NCI-H345 treated with DMSO at 0.1 percent for 48 hours (cell line): Measurements from ENCODE around the gene MOCS1.

ENCODE experiments used
- DNase-seq: peaks from one replicate; lab custom pipeline; 2025; ENCODE audit not compliant: unreplicated experiment; lab: John Stamatoyannopoulos, UW

The MOCS1 gene

DNA sequence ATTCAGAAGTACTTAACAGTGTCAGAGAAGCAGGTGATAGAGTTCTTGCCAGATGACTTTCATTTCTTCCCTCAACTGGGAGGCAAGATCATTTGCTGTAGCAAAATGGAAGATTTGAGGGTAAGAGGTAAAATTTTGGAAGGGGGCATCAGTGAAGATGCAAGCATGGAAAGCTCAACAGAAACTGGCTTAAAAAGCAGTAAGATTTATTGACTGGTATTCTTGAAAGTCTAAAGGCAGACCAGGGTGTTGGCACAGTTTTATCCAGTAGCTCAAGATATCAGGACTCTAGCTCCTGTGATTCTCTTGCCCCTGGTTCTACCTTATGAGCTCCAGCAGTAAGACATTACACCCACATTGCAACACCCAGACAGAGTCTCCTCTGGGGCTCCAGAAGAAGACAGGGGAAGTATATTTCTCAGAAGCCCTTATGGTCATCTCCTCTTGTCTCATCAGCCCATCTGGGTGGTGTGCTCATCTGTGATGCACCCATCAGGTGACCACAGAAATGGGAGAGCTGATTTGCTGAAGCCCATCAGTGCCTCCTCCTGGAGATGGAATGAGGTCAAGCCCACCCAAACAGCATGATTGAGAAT lies 16.0 kb upstream of the MOCS1 start:
- DNase-seq, result no peak

- no peak for DNase-seq
Measured at GRCh38 chr6:39948199-39948791, 14.0 kb upstream of the MOCS1 start.

GRCh38 chr6:39947611-39948068 lies 13.4 kb upstream of the MOCS1 start:
- DNase-seq, result no peak

- DNase-seq, result no peak
Measured at GRCh38 chr6:39945626-39946025, 11.4 kb upstream of the MOCS1 start.

GRCh38 chr6:39942903-39943580 lies 8.8 kb upstream of the MOCS1 start:
- no peak for DNase-seq

DNA sequence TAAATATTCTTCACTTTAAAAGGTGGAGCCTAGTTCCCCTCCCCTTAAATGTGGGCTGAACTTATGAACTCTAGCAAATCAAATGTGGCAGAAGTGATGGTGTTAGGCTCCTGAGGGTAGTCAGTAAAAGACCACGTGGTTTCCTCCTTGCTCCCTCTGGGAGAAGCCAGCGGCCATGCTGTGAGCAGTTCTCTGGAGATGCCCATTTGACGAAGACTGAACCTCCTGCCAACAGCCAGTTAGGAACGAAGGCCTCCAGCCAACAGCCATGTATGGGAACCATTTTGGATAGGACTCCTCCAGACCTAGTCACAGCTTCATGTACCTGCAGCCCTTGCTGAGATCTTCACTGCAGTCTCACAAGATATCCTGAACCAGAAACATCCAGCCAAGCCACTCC lies 7.6 kb upstream of the MOCS1 start:
- DNase-seq, result no peak

DNA sequence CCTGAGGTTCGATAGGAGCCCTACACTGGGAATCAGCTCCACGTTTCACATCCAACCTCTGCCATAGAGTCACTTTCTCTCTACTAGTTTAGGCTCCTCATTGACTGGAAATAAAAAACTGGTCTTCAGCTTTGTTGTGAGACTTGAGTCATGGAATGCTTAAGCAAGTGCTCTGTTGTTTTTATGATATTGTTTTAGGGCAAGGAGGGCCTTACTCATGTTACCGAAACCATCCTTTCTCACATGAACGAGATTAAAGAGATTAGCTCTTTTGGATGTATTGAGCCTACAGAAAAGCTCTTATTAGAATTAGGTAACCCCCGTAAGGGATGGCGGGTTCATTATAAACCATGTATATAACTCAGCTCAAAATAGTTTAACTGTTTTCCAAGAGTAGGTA lies 6.9 kb upstream of the MOCS1 start:
- DNase-seq, result no peak

- DNase-seq, result no peak
Measured at GRCh38 chr6:39938773-39939654, 4.8 kb upstream of the MOCS1 start.

- no peak for DNase-seq
Measured at GRCh38 chr6:39937686-39938333, 3.5 kb upstream of the MOCS1 start.

DNA sequence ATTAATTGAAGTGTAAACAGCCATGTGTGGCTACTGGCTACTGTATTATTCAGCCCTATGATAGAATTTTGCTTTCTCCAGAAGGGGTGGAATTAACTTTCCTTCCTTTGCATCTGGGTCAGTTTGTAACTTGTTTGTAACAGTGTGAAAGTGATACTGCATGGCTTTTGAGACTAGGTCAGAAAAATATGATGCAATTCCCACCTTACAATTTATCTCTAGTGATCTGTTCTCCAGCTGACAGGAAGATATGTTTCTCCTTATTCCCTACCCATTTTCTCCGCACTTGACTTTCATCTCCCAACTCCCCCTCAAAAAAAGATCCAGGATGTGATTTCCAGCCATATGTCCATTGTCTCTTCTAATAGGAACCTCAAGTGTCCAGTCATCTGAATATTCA lies 2.6 kb upstream of the MOCS1 start:
- no peak for DNase-seq

DNA sequence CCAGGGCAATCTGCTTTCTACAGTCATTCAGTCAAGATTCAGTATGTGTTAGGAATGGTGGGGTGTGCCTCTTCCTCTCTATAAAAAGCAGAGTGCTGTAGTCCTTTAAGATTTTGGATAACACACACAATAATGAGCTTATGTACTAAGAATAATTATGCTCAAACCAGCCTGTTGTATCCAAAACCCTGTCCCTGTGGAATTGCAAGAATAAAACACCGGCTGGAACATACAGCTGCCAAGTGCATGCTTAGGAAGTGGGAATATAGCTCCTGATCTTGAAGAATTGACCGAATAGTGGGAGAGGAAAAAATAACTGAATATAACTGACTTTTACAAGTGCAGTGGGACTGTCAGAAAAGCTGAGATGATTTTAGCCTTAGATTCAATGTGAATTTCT lies 979 bp upstream of the MOCS1 start:
- no peak for DNase-seq

- no peak for DNase-seq
Measured at GRCh38 chr6:39933669-39934130, 562 bp downstream of the MOCS1 start.

- DNase-seq, result no peak
Measured at GRCh38 chr6:39932386-39932910, 1.8 kb downstream of the MOCS1 start.

DNA sequence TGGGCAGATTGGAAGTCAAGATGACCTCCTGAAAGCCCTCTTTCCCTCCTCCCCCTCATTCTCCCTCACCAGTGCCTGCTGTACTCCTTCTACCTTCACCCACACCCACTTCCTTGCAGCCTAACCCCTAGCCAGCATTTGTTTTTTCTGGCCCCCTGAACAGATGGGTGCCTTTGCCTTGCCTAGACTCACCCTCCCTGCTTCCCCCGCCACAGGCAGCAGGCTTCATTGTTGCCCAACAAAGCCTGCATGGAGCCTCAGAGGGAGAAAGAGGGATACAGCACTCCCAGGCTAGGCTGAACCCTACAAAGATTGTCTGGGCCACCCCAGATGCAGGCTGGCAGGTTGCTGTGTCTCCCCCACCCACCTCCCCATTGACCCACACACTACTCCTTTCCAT lies 2.7 kb downstream of the MOCS1 start:
- DNase-seq, result no peak

- no peak for DNase-seq
Measured at GRCh38 chr6:39930540-39930939, 3.7 kb downstream of the MOCS1 start.

DNA sequence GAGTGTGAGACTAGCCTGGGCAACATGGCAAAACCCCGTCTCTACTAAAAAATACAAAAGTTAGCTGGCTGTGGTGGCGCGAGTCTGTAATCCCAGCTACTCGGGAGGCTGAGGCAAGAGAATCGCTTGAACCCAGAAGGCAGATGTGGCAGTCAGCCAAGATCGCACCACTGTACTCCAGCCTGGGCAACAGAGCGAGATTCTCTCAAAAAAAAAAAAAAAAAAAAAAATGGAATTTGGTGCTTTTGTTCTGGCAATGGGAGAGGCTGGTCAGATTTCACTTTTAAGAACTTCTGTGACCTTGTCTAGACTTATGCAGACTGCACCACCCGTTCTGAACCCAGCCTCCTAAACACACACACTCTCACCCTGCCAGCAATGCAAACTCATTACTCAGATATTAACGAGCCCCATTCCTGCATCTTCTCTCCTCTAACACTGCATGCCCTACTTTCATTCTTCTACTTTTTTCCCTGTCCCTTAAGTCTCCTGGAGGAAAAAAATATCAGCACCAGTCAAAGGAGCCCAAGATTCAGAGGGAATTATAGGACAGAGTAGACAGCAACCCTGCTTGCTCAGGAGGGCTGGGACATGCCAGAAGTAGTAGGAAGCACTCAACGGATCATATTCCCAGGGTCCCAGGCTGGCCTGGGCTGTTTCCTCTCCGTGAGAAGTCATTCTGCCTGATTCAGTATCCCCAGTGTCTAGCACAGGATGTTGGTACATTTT lies 4.4 kb downstream of the MOCS1 start:
- DNase-seq, result no peak

DNA sequence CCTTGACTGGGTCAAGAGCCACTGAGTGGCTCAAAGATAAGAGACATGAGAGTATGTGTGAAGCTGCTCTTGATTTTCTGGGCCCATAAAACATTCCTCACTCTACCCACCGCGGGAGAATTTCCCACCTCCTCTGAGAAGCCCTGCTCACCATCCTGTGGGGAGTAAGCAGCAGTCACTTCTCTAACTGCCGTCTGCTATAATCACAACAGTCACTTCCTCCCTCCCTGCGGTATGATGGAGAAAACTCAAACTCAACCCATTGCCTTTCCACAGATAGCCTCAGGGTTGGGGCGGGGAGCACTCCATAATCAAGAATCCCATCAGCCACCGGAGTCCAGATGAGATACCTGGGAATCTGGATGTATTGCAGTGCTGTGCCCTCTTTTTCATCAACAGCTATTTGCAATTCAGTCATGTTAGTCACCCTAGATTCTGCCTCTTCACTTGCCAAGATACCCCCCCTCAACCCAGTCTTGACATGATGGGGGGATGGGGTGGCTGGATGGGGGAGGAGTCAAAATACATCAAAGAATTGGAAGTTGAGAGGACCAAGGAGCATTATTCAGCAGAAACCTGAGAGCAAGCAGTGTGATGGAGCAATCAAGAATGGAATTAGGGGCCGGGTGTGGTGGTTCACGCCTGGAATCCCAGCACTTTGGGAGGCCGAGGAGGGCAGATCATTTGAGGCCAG lies 5.1 kb downstream of the MOCS1 start:
- no peak for DNase-seq

DNA sequence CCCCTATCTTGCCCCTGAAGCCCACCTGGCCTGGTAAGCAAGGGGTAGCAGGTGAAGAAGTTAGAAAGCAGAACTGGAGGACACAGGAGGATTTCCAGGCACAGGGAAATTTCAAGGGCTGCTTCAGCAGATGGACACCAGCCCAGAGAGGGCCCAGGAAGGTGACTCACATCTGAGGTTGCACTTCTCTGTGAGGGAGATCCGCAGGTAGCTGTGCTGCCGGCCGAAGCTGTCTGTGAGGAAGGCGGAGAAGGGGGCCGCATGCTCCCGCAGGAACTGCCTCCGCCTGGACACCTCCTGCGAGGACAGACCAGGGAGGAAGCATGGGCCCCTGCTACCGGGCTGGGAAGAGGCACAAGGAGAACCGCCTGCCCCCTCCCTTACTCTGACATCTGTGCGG lies 7.1 kb downstream of the MOCS1 start:
- DNase-seq, result no peak

DNA sequence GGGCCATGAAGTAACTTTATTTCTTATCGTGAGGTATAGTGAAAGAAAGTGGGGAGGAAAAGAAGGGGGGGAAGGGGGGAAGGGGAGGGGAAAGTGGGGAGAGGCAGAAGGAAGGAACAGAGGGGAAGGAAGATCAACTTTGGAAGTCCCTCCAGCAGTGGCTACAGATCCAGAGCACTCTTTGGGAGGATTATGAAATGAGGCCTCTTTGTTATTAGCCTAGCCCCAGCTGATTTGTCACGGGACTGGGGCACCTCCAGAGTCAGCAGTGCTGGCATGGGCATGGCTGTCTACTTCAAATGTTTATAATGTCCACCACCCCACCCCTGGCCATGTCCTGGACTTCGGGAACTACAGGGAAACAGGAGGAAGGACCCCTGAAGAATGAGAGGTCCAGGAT lies 7.6 kb downstream of the MOCS1 start:
- DNase-seq, result no peak

GRCh38 chr6:39925931-39926290 lies 8.4 kb downstream of the MOCS1 start:
- no peak for DNase-seq
